Measurements from ENCODE around the gene ITPKB.
A peak's percentile ranks its signal among the peaks of the same experiment; 100 is the strongest.
"Not testable (repeated sequence)": the region's sequence is repeated elsewhere in the genome, so short reads cannot be mapped to it uniquely, and the experiment has no call there.

Gene ITPKB
- long read RNA-seq, donor 1, full-length matches to known transcripts: 2 of 7 reads
- long read RNA-seq, donor 1, partial matches to known transcripts: 5 of 7 reads
- long read RNA-seq, donor 1, other reads (novel, unspliced or antisense): 0 of 7 reads
- long read RNA-seq, donor 2, full-length matches to known transcripts: 3 of 3 reads
- long read RNA-seq, donor 2, partial matches to known transcripts: 0 of 3 reads
- long read RNA-seq, donor 2, other reads (novel, unspliced or antisense): 0 of 3 reads
- long read RNA-seq, donor 3, full-length matches to known transcripts: 2 of 2 reads
- long read RNA-seq, donor 3, partial matches to known transcripts: 0 of 2 reads
- long read RNA-seq, donor 3, other reads (novel, unspliced or antisense): 0 of 2 reads
- long read RNA-seq, donor 4, full-length matches to known transcripts: 3 of 11 reads
- long read RNA-seq, donor 4, partial matches to known transcripts: 8 of 11 reads
- long read RNA-seq, donor 4, other reads (novel, unspliced or antisense): 0 of 11 reads
- long read RNA-seq, donor 5, full-length matches to known transcripts: 2 of 2 reads
- long read RNA-seq, donor 5, partial matches to known transcripts: 0 of 2 reads
- long read RNA-seq, donor 5, other reads (novel, unspliced or antisense): 0 of 2 reads
- long read RNA-seq, donor 6, full-length matches to known transcripts: 10 of 18 reads
- long read RNA-seq, donor 6, partial matches to known transcripts: 8 of 18 reads
- long read RNA-seq, donor 6, other reads (novel, unspliced or antisense): 0 of 18 reads
- long read RNA-seq, donor 7, full-length matches to known transcripts: 3 of 10 reads
- long read RNA-seq, donor 7, partial matches to known transcripts: 7 of 10 reads
- long read RNA-seq, donor 7, other reads (novel, unspliced or antisense): 0 of 10 reads
- long read RNA-seq, donor 8, full-length matches to known transcripts: 4 of 11 reads
- long read RNA-seq, donor 8, partial matches to known transcripts: 7 of 11 reads
- long read RNA-seq, donor 8, other reads (novel, unspliced or antisense): 0 of 11 reads

- DNase-seq: peak; percentile 81
Observed at GRCh38 chr1:226738995-226739695, at the start of gene ITPKB. Gene ITPKB (minus strand): TSS chr1:226739282. CDS start chr1:226737458, 1,824 bp downstream.

GRCh38 chr1:226787638-226788037 lies 48.6 kb upstream of the ITPKB start:
- DNase-seq: no peak

- no peak for DNase-seq
Observed at GRCh38 chr1:226787071-226787470, 48.0 kb upstream of the ITPKB start.

GRCh38 chr1:226786550-226786949 lies 47.5 kb upstream of the ITPKB start:
- DNase-seq: no peak

GRCh38 chr1:226785805-226786204 lies 46.7 kb upstream of the ITPKB start:
- DNase-seq: no peak

GRCh38 chr1:226784081-226785049 lies 45.3 kb upstream of the ITPKB start:
- no peak for DNase-seq

- no peak for DNase-seq
Observed at GRCh38 chr1:226782845-226783601, 43.9 kb upstream of the ITPKB start.

GRCh38 chr1:226781937-226782609 lies 43.0 kb upstream of the ITPKB start:
- no peak for DNase-seq

- DNase-seq: no peak
Observed at GRCh38 chr1:226779561-226779960, 40.5 kb upstream of the ITPKB start.

- DNase-seq: no peak
Observed at GRCh38 chr1:226778657-226779058, 39.6 kb upstream of the ITPKB start.

- no peak for DNase-seq
Observed at GRCh38 chr1:226776975-226777374, 37.9 kb upstream of the ITPKB start.

- DNase-seq: no peak
Observed at GRCh38 chr1:226776066-226776465, 37.0 kb upstream of the ITPKB start.

GRCh38 chr1:226772446-226773139 lies 33.5 kb upstream of the ITPKB start:
- DNase-seq: no peak

- not testable (repeated sequence) for DNase-seq
Observed at GRCh38 chr1:226767170-226767569, 28.1 kb upstream of the ITPKB start.

GRCh38 chr1:226766565-226766964 lies 27.5 kb upstream of the ITPKB start:
- no peak for DNase-seq

GRCh38 chr1:226764533-226764932 lies 25.5 kb upstream of the ITPKB start:
- no peak for DNase-seq

- no peak for DNase-seq
Observed at GRCh38 chr1:226763905-226764264, 24.8 kb upstream of the ITPKB start.

GRCh38 chr1:226762988-226763904 lies 24.2 kb upstream of the ITPKB start:
- DNase-seq: no peak

Data from right kidney (tissue), 9 donors.